GM23338 (cell line): ENCODE results near the gene MYO15B. TPM values are rescaled to one million over a fixed set of nuclear protein-coding genes. Genes with fewer than 3 reads are reported as not detected.

Experiments used
- ATAC-seq: fragments of 200-7000 bp; cut with Tn5 transposase; 3 replicates; pipeline ENCODE4 v1.9.1; 2020
- DNase-seq: peaks from one replicate; pipeline ENCODE4 v3.0.0-alpha.2; 2015; ENCODE audit warnings: low spot score
- H2AFZ ChIP-seq: fragments of 200-600 bp; sonication (generic); 2 replicates; pipeline ENCODE4 v1.8.0; 2016; ENCODE audit warnings: antibody characterized with exemption, mild to moderate bottlenecking, moderate library complexity
- H3F3A ChIP-seq: fragments of 200-600 bp; sonication (generic); replicated peaks from 2 replicates; pipeline ENCODE4 v1.8.0; 2017; ENCODE audit warnings: antibody characterized with exemption, mixed run types, low read depth
- H3K27ac ChIP-seq: fragments of 200-600 bp; sonication (generic); 2 replicates; pipeline ENCODE4 v1.6.1; 2016; ENCODE audit warnings: low read depth
- H3K27me3 ChIP-seq: fragments of 200-600 bp; sonication (generic); 2 replicates; pipeline ENCODE4 v1.8.0; 2016; ENCODE audit warnings: mild to moderate bottlenecking, mixed run types, moderate library complexity; ENCODE audit not compliant: insufficient read depth
- H3K36me3 ChIP-seq: fragments of 200-600 bp; sonication (generic); 2 replicates; pipeline ENCODE4 v1.8.0; 2016; ENCODE audit warnings: mild to moderate bottlenecking; ENCODE audit not compliant: insufficient read depth
- H3K4me1 ChIP-seq: fragments of 200-600 bp; sonication (generic); 2 replicates; pipeline ENCODE4 v1.8.0; 2016; ENCODE audit warnings: mild to moderate bottlenecking, moderate library complexity; ENCODE audit not compliant: insufficient read depth
- H3K4me2 ChIP-seq: fragments of 200-600 bp; sonication (generic); 2 replicates; pipeline ENCODE4 v1.7.1; 2017; ENCODE audit warnings: mixed run types
- H3K4me3 ChIP-seq: fragments of 200-600 bp; sonication (generic); 2 replicates; pipeline ENCODE4 v1.6.1; 2016; ENCODE audit warnings: mixed run types
- H3K79me2 ChIP-seq: fragments of 200-600 bp; sonication (generic); replicated peaks from 2 replicates; pipeline ENCODE4 v1.8.0; 2017; ENCODE audit warnings: mild to moderate bottlenecking; ENCODE audit not compliant: insufficient read depth
- H3K9me2 ChIP-seq: fragments of 200-600 bp; sonication (generic); 2 replicates; pipeline ENCODE4 v1.8.0; 2017; ENCODE audit not compliant: insufficient read depth
- H4K20me1 ChIP-seq: fragments of 200-600 bp; sonication (generic); replicated peaks from 2 replicates; pipeline ENCODE4 v1.8.0; 2017; ENCODE audit warnings: mild to moderate bottlenecking; ENCODE audit not compliant: insufficient read depth
- H3K27ac Mint-ChIP-seq: 2 replicates; pipeline ENCODE4 v1.8.0; 2020; ENCODE audit warnings: inconsistent platforms, mild to moderate bottlenecking, moderate library complexity, mixed read lengths
- H3K27me3 Mint-ChIP-seq: 3 replicates; pipeline ENCODE4 v1.8.0; 2022; ENCODE audit warnings: low read depth, mild to moderate bottlenecking, moderate library complexity, mixed read lengths, inconsistent platforms; ENCODE audit not compliant: insufficient read depth, poor library complexity
- H3K36me3 Mint-ChIP-seq: 3 replicates; pipeline ENCODE4 v1.8.0; 2021; ENCODE audit warnings: low read depth, mild to moderate bottlenecking, inconsistent platforms, moderate library complexity, mixed read lengths
- H3K4me1 Mint-ChIP-seq: 3 replicates; pipeline ENCODE4 v1.8.0; 2020; ENCODE audit warnings: mild to moderate bottlenecking, inconsistent platforms, mixed read lengths
- H3K4me3 Mint-ChIP-seq: 3 replicates; pipeline ENCODE4 v1.8.0; 2021; ENCODE audit warnings: moderate library complexity, mild to moderate bottlenecking, inconsistent platforms, mixed read lengths
- H3K9me3 Mint-ChIP-seq: 3 replicates; pipeline ENCODE4 v1.8.0; 2020; ENCODE audit warnings: moderate library complexity, mild to moderate bottlenecking, inconsistent platforms, mixed read lengths
- EZH2 ChIP-seq: fragments of 200-600 bp; sonication (generic); IDR thresholded peaks from one replicate; pipeline ENCODE4 v1.8.0; 2017; ENCODE audit warnings: antibody characterized with exemption, mild to moderate bottlenecking, low read depth; ENCODE audit not compliant: unreplicated experiment
- EZH2phosphoT487 ChIP-seq: fragments of 200-600 bp; sonication (generic); IDR thresholded peaks from one replicate; pipeline ENCODE4 v1.8.1; 2018; ENCODE audit warnings: antibody characterized with exemption; ENCODE audit not compliant: unreplicated experiment
- POLR2AphosphoS5 ChIP-seq: IDR thresholded peaks from 2 replicates; pipeline ENCODE4 v1.6.1; 2016; ENCODE audit warnings: antibody characterized with exemption, low read depth
- ZNF114 ChIP-seq: fragments of 250-450 bp; sonication (Bioruptor Pico); IDR thresholded peaks from 2 replicates; pipeline ENCODE4 v1.5.0; 2020; ENCODE audit warnings: mild to moderate bottlenecking, moderate library complexity
- ZNF331 ChIP-seq: fragments of 250-450 bp; sonication (Bioruptor Pico); IDR thresholded peaks from 2 replicates; pipeline ENCODE4 v1.5.0; 2020; ENCODE audit warnings: low read depth, mild to moderate bottlenecking, moderate library complexity
- polyA plus RNA-seq: library from polyadenylated mRNA; unstranded; fragments of >200 nt; fragmentation: Nextera tagmentation; extraction: Ambion mirVana; gene quantifications from 2 replicates; pipeline ENCODE4 v1.2.1, GENCODE V29; 2016
- total RNA-seq: library from RNA; depleted of rRNA; stranded (reverse); fragments of >200 nt; shearing (Covaris generic); gene quantifications from 2 replicates; pipeline ENCODE4 v1.2.3, GENCODE V29; 2014
- TF ChIP-seq, protein P1 (sequence below): IDR thresholded peaks from one replicate; pipeline ENCODE4 v1.6.1; 2018; ENCODE audit warnings: antibody characterized with exemption; ENCODE audit not compliant: unreplicated experiment
- TF ChIP-seq, protein P2 (sequence below), 2 experiments: fragments of 200-600 bp in 1 of 2; sonication (generic) in 1 of 2; conservative IDR thresholded peaks; 2 replicates each; pipeline versions ENCODE4 v1.5.1 to v1.6.1; 2016 to 2017; ENCODE audit warnings: antibody characterized with exemption in 2 of 2, low read depth in 2 of 2, mild to moderate bottlenecking in 2 of 2, moderate library complexity in 1 of 2
- TF ChIP-seq, protein P3 (sequence below): fragments of 250-450 bp; sonication (Bioruptor Pico); IDR thresholded peaks from 2 replicates; pipeline ENCODE4 v1.5.0; 2020; ENCODE audit warnings: mild to moderate bottlenecking, moderate library complexity
- TF ChIP-seq, protein P4 (sequence below): IDR thresholded peaks from 2 replicates; pipeline ENCODE4 v1.6.1; 2016; ENCODE audit warnings: antibody characterized with exemption

Gene MYO15B
- total and polyA plus RNA-seq, 2 experiments from 2014 or later = 6.6 to 12.4 TPM

DNA sequence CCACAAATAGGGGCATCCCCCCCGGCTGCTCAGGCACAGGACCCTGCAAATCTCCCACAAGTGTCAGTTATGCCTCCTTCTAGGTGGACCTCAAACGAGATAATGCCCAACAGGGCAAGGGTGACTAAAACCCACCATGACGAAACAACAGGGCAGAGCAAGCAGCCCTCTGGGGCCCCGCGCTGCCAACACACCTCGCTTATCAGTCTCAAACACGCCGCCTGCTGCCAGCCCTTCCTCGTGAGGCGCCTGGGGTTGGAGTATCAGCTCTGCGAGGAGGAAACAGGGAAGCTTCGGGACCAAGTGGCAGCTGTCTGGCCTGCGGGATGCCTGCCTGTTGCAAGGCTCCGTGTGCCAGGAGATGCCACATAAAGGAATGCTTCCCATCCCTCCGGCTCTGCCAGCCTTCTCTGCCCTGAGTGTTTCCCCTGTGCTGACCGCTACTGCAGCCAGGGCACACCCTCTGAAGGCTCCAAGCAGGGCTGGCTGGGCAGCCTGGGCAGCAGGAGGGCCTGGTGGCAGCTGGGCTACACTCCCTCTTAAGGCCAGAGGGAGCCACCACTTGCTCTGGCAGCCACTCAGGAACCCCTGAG lies 48.1 kb downstream of the MYO15B start:
- no peak overlapping the region for H3K4me3 ChIP-seq
- Mint-ChIP-seq H3K9me3 (no peaks in the 10 kb centered on the region), H3K4me3 (no peak overlapping the region), H3K36me3 (peaks cover 5% of the 10 kb centered on the region; the same call in 1 of the 3 replicates), H3K27ac (no peak overlapping the region), H3K4me1 (peaks cover 22% of the 10 kb centered on the region), H3K27me3 (peaks cover 19% of the 10 kb centered on the region)
- TF ChIP-seq, protein P1, sequence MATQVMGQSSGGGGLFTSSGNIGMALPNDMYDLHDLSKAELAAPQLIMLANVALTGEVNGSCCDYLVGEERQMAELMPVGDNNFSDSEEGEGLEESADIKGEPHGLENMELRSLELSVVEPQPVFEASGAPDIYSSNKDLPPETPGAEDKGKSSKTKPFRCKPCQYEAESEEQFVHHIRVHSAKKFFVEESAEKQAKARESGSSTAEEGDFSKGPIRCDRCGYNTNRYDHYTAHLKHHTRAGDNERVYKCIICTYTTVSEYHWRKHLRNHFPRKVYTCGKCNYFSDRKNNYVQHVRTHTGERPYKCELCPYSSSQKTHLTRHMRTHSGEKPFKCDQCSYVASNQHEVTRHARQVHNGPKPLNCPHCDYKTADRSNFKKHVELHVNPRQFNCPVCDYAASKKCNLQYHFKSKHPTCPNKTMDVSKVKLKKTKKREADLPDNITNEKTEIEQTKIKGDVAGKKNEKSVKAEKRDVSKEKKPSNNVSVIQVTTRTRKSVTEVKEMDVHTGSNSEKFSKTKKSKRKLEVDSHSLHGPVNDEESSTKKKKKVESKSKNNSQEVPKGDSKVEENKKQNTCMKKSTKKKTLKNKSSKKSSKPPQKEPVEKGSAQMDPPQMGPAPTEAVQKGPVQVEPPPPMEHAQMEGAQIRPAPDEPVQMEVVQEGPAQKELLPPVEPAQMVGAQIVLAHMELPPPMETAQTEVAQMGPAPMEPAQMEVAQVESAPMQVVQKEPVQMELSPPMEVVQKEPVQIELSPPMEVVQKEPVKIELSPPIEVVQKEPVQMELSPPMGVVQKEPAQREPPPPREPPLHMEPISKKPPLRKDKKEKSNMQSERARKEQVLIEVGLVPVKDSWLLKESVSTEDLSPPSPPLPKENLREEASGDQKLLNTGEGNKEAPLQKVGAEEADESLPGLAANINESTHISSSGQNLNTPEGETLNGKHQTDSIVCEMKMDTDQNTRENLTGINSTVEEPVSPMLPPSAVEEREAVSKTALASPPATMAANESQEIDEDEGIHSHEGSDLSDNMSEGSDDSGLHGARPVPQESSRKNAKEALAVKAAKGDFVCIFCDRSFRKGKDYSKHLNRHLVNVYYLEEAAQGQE = no peak
- TF ChIP-seq EZH2phosphoT487 (no peak), ZNF114 (no peak), POLR2AphosphoS5 (no peak), EZH2 (no peak), ZNF331 (CRISPR knock-in tag) (no peak)
- TF ChIP-seq, protein P2, sequence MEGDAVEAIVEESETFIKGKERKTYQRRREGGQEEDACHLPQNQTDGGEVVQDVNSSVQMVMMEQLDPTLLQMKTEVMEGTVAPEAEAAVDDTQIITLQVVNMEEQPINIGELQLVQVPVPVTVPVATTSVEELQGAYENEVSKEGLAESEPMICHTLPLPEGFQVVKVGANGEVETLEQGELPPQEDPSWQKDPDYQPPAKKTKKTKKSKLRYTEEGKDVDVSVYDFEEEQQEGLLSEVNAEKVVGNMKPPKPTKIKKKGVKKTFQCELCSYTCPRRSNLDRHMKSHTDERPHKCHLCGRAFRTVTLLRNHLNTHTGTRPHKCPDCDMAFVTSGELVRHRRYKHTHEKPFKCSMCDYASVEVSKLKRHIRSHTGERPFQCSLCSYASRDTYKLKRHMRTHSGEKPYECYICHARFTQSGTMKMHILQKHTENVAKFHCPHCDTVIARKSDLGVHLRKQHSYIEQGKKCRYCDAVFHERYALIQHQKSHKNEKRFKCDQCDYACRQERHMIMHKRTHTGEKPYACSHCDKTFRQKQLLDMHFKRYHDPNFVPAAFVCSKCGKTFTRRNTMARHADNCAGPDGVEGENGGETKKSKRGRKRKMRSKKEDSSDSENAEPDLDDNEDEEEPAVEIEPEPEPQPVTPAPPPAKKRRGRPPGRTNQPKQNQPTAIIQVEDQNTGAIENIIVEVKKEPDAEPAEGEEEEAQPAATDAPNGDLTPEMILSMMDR (conservative IDR thresholded peaks at IDR 0.05; ENCODE audit: low read depth in 2 of 2) = no peak
- TF ChIP-seq, protein P3, sequence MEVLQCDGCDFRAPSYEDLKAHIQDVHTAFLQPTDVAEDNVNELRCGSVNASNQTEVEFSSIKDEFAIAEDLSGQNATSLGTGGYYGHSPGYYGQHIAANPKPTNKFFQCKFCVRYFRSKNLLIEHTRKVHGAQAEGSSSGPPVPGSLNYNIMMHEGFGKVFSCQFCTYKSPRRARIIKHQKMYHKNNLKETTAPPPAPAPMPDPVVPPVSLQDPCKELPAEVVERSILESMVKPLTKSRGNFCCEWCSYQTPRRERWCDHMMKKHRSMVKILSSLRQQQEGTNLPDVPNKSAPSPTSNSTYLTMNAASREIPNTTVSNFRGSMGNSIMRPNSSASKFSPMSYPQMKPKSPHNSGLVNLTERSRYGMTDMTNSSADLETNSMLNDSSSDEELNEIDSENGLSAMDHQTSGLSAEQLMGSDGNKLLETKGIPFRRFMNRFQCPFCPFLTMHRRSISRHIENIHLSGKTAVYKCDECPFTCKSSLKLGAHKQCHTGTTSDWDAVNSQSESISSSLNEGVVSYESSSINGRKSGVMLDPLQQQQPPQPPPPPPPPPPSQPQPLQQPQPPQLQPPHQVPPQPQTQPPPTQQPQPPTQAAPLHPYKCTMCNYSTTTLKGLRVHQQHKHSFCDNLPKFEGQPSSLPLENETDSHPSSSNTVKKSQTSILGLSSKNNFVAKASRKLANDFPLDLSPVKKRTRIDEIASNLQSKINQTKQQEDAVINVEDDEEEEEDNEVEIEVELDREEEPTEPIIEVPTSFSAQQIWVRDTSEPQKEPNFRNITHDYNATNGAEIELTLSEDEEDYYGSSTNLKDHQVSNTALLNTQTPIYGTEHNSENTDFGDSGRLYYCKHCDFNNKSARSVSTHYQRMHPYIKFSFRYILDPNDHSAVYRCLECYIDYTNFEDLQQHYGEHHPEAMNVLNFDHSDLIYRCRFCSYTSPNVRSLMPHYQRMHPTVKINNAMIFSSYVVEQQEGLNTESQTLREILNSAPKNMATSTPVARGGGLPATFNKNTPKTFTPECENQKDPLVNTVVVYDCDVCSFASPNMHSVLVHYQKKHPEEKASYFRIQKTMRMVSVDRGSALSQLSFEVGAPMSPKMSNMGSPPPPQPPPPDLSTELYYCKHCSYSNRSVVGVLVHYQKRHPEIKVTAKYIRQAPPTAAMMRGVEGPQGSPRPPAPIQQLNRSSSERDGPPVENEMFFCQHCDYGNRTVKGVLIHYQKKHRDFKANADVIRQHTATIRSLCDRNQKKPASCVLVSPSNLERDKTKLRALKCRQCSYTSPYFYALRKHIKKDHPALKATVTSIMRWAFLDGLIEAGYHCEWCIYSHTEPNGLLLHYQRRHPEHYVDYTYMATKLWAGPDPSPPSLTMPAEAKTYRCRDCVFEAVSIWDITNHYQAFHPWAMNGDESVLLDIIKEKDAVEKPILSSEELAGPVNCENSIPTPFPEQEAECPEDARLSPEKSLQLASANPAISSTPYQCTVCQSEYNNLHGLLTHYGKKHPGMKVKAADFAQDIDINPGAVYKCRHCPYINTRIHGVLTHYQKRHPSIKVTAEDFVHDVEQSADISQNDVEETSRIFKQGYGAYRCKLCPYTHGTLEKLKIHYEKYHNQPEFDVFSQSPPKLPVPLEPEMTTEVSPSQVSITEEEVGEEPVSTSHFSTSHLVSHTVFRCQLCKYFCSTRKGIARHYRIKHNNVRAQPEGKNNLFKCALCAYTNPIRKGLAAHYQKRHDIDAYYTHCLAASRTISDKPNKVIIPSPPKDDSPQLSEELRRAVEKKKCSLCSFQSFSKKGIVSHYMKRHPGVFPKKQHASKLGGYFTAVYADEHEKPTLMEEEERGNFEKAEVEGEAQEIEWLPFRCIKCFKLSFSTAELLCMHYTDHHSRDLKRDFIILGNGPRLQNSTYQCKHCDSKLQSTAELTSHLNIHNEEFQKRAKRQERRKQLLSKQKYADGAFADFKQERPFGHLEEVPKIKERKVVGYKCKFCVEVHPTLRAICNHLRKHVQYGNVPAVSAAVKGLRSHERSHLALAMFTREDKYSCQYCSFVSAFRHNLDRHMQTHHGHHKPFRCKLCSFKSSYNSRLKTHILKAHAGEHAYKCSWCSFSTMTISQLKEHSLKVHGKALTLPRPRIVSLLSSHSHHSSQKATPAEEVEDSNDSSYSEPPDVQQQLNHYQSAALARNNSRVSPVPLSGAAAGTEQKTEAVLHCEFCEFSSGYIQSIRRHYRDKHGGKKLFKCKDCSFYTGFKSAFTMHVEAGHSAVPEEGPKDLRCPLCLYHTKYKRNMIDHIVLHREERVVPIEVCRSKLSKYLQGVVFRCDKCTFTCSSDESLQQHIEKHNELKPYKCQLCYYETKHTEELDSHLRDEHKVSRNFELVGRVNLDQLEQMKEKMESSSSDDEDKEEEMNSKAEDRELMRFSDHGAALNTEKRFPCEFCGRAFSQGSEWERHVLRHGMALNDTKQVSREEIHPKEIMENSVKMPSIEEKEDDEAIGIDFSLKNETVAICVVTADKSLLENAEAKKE (CRISPR knock-in tag) = no peak
- TF ChIP-seq, protein P4, sequence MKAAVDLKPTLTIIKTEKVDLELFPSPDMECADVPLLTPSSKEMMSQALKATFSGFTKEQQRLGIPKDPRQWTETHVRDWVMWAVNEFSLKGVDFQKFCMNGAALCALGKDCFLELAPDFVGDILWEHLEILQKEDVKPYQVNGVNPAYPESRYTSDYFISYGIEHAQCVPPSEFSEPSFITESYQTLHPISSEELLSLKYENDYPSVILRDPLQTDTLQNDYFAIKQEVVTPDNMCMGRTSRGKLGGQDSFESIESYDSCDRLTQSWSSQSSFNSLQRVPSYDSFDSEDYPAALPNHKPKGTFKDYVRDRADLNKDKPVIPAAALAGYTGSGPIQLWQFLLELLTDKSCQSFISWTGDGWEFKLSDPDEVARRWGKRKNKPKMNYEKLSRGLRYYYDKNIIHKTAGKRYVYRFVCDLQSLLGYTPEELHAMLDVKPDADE = no peak
- H2AFZ ChIP-seq = no peak overlapping the region
- ATAC-seq = no peak
- no peak overlapping the region for H3K4me2 ChIP-seq
- no peak for DNase-seq
- H3K36me3 ChIP-seq = no peaks in the 10 kb centered on the region
- H3K79me2 ChIP-seq = no peaks in the 10 kb centered on the region
- H4K20me1 ChIP-seq = no peaks in the 10 kb centered on the region; the same call in 1 of the 2 replicates
- peaks cover 9% of the 10 kb centered on the region for H3K4me1 ChIP-seq
- H3K9me2 ChIP-seq = no peaks in the 10 kb centered on the region
- H3F3A ChIP-seq = no peaks in the 10 kb centered on the region
- no peak overlapping the region for H3K27ac ChIP-seq
- no peaks in the 10 kb centered on the region for H3K27me3 ChIP-seq
